NCI-H82 treated with DMSO at 0.1 percent for 48 hours (cell line): ENCODE measurements around the gene BSN.

Experiments used
- DNase-seq: peaks from one replicate; lab custom pipeline; 2025; ENCODE audit not compliant: unreplicated experiment; lab: John Stamatoyannopoulos, UW

BSN gene

GRCh38 chr3:49602049-49602554 is 47.8 kb downstream of the BSN start:
- DNase-seq: no peak

GRCh38 chr3:49602877-49603411 is 48.7 kb downstream of the BSN start:
- no peak for DNase-seq

- DNase-seq: no peak
These were observed 52.1 kb downstream of the BSN start for GRCh38 chr3:49606427-49606826.

- no peak for DNase-seq
These were observed 52.9 kb downstream of the BSN start for GRCh38 chr3:49607105-49607591.

GRCh38 chr3:49607796-49608195 is 53.5 kb downstream of the BSN start:
- no peak for DNase-seq

DNA sequence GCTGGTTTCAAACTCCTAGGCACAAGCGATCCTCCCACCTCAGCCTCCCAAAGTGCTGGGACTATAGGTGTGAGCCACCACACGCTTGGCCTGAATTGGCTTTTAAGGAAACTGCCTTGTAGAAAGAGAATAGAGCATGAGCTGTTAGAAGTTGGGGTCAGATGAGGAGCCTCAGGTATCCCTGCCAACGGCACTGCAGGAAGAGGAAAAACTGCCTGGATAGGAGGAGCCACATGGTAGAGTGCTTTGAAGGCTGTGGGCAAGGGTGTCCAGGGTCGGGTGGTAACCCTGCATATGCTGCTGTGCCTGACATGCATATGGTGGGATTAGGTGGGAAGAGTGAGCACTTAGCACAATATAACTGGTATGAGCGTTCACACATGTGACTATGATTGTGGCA is 55.0 kb downstream of the BSN start:
- no peak for DNase-seq

GRCh38 chr3:49609815-49610214 is 55.5 kb downstream of the BSN start:
- no peak for DNase-seq

DNA sequence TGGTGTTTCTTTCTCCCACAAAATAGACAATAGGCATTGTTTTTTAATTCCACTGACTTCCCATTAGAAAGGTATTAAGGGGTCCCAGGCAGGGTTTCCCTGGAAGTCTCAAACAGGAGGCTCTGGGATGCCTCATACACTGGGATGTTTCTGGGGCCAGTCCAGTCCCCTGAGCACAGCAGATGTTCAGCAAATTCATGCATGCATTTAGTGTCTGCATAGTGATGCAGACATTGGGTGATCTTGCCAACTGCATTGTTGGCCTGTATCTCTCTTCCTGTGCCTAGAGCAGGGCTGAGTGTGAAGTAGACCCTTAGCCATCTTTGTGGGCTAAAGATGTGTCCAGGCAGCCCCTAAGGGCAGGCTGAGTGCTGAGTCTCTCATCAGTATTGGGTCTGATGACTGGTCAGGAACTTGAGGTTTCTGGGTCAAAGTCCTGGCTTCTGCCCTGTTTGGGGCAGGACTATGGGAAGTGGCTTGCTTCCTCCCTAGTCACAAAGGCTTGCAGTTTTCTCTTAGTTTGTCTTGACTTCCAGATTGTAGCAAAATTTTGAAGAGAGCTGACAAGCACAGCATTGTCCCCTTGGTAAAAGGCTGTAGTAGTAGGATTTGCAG is 56.5 kb downstream of the BSN start:
- no peak for DNase-seq

DNA sequence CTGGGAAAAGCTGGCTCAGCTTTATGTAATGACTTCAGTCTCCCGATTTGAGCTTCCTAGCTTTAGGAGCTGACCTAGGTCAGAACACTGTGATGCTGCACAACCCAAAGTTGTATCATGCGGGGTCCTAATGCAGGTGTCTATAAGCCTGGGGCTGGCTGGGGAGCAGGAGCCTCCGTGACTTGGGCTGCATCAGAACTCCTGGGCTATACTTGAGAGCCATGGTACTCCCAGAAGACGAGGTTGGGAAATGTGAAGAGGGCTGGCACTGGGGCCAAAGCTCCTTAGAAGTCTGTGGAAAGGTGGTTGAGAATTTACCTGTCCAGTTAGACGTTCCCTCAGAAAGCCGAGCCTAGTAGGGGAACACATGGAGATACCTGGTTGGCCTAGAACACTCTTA is 57.0 kb downstream of the BSN start:
- DNase-seq: no peak

DNA sequence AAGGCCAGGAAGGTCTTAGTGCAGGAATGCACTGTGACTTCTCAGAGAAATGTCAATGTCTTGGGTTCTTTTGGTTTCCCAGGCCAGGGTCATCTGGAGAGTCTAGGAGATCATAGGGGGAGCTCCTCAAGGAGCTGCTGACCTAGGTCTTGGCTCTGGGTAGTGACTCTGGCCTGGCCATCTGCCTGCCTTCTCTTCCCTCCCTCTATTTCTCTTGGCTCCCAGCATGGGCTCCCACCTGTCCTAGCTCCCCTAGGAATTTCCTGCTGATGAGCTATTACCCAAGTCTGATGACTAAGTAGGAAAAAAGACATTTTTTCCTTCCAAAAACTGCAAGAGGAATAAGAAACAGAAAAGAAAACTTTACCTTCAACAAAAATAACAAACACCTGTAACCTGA is 57.4 kb downstream of the BSN start:
- DNase-seq: no peak

GRCh38 chr3:49614936-49615335 is 60.7 kb downstream of the BSN start:
- DNase-seq: no peak

- no peak for DNase-seq
These were observed 61.8 kb downstream of the BSN start for GRCh38 chr3:49616061-49616460.

- DNase-seq: no peak
These were observed 62.2 kb downstream of the BSN start for GRCh38 chr3:49616491-49616941.

GRCh38 chr3:49617390-49618013 is 63.2 kb downstream of the BSN start:
- DNase-seq: no peak

GRCh38 chr3:49618412-49618811 is 64.1 kb downstream of the BSN start:
- DNase-seq: no peak

- DNase-seq: no peak
These were observed 65.4 kb downstream of the BSN start for GRCh38 chr3:49619649-49620048.

GRCh38 chr3:49620728-49621127 is 66.5 kb downstream of the BSN start:
- DNase-seq: no peak

GRCh38 chr3:49623071-49623470 is 68.8 kb downstream of the BSN start:
- no peak for DNase-seq

GRCh38 chr3:49625071-49625470 is 70.8 kb downstream of the BSN start:
- DNase-seq: no peak

- DNase-seq: no peak
These were observed 71.9 kb downstream of the BSN start for GRCh38 chr3:49626101-49626581.

DNA sequence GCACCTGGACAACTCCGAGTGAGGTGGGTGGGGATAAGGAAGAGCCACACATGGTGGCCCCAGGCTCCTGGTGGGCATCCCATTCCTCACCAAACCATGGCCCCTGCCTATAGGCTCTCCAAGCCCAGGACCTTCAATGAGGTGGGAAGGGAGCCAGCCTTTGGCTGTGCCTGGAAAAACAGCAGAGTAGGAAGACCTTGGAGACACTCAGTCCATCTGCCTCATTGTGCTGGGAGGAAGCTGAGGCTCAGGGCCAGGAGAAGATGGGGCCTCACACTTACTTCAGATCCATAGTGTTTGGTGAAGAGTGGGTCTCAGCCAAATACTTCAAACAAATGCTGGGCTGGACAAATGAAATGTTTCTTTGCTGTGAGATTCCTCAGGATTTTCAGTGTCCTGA is 72.5 kb downstream of the BSN start:
- no peak for DNase-seq

DNA sequence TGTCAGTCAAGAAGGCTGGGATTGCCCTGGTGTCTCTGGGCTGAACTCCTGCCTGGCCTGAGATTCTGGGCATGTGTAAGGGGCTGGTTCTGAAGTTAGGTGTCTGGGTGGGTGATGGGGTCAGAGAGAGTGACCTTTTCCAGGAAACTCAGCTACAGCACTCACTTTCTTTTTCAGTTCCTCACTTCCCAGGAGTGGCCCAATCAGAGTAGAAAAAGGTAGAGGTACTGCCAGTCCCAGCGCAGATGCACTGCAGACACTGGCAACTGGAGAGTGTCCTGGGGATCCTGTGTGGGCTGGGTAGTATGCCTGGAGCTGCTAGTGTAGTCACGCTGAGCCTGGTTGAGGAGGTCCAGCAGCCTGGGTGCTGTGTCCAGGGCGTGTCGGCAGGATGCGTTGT is 73.4 kb downstream of the BSN start:
- no peak for DNase-seq
